Transverse colon (tissue), 4 donors: ENCODE data around the gene SHC2.

Experiments
- EP300 ChIP-seq: sonication (generic); formaldehyde crosslinking; IDR thresholded peaks from one replicate; pipeline ENCODE4 v1.6.1; 2017; ENCODE audit warnings: antibody characterized with exemption, low read depth
- POLR2A ChIP-seq: fragments of 450-650 bp; IDR thresholded peaks from one replicate; pipeline ENCODE4 v1.6.1; 2016; ENCODE audit warnings: antibody characterized with exemption, mild to moderate bottlenecking, moderate library complexity
- POLR2AphosphoS5 ChIP-seq, 3 donors: sonication (generic); formaldehyde crosslinking; IDR thresholded peaks; one replicate each; pipeline ENCODE4 v1.6.1; 2016; ENCODE audit warnings: antibody characterized with exemption in 3 of 3
- TF ChIP-seq, protein P1 (sequence below), 5 experiments: fragments of 200-600 bp in 3 of 5; fragments of 450-650 bp in 2 of 5; sonication (generic) in 3 of 5; IDR thresholded peaks; 1 replicate in 2 of 5; 2 replicates in 3 of 5; pipeline ENCODE4 v1.5.1; 2016 to 2017; ENCODE audit warnings: antibody characterized with exemption in 5 of 5, inconsistent platforms in 3 of 5, mild to moderate bottlenecking in 2 of 5, moderate library complexity in 1 of 5

DNA sequence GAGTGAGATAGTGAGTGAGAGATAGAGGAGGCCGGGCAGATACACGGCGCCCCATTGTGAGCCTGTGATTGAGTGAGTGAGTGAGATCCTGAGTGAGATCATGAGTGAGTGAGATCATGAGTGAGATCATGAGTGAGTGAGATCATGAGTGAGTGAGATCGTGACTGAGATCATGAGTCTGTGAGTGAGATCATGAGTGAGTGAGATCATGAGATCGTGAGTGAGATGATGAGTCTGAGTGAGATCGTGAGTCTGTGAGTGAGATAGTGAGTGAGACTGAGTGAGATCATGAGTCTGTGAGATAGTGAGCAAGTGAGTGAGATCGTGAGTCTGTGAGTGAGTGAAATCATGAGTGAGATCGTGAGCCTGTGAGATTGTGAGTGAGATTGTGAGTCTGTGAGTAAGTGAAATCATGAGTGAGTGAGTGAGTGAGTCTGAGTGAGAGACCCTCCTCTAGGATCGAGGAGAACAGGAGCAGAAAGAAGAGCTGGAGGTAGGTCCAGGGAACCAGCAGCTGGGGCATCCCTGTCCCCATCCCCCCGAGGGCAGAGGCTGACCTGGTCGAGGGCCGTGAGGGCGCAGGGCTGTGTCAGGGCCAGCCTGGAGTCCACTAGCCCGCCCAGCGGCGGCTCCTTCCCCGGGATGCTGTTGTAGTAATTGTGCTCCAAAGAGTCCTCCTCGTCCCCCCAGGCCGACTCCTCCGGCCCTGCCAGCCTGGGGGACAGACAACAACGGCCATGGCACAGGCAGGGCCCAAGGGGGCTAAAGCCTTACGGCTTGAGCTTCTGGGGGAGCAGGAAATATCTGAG, 26.5 kb downstream of the SHC2 start:
- TF ChIP-seq POLR2AphosphoS5 (IDR thresholded peaks at IDR 0.05) (no peak), POLR2A (no peak), EP300 (no peak)
- TF ChIP-seq, protein P1, sequence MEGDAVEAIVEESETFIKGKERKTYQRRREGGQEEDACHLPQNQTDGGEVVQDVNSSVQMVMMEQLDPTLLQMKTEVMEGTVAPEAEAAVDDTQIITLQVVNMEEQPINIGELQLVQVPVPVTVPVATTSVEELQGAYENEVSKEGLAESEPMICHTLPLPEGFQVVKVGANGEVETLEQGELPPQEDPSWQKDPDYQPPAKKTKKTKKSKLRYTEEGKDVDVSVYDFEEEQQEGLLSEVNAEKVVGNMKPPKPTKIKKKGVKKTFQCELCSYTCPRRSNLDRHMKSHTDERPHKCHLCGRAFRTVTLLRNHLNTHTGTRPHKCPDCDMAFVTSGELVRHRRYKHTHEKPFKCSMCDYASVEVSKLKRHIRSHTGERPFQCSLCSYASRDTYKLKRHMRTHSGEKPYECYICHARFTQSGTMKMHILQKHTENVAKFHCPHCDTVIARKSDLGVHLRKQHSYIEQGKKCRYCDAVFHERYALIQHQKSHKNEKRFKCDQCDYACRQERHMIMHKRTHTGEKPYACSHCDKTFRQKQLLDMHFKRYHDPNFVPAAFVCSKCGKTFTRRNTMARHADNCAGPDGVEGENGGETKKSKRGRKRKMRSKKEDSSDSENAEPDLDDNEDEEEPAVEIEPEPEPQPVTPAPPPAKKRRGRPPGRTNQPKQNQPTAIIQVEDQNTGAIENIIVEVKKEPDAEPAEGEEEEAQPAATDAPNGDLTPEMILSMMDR (IDR thresholded peaks at IDR 0.05) = no peak
